HG03520 (cell line): ENCODE data around the gene DMP1.

ENCODE experiments used
- ATAC-seq: cut with Tn5 transposase; IDR thresholded peaks from one replicate; pipeline ENCODE4 v1.9.1; 2021; ENCODE audit warnings: mild to moderate bottlenecking, moderate library complexity; ENCODE audit not compliant: unreplicated experiment

Gene DMP1

GRCh38 chr4:87649980-87650379, at the start of gene DMP1:
DMP1 (plus strand) TSS chr4:87650280; CDS start chr4:87656493, 6,213 bp downstream.
- no peak for ATAC-seq

GRCh38 chr4:87601361-87601760, 48.7 kb upstream of the DMP1 start:
- ATAC-seq: no peak

- ATAC-seq: no peak
Observed at GRCh38 chr4:87608229-87608628, 41.9 kb upstream of the DMP1 start, which contains the start of gene DSPP. DSPP (plus strand) TSS chr4:87608529; CDS start chr4:87610909, 2,380 bp downstream.

GRCh38 chr4:87614292-87614890, 35.7 kb upstream of the DMP1 start:
- no peak for ATAC-seq

GRCh38 chr4:87616268-87616667, 33.8 kb upstream of the DMP1 start:
- ATAC-seq: no peak

- no peak for ATAC-seq
Observed at GRCh38 chr4:87620086-87620485, 30.0 kb upstream of the DMP1 start.

- ATAC-seq: no peak
Observed at GRCh38 chr4:87620491-87620890, 29.6 kb upstream of the DMP1 start.

- no peak for ATAC-seq
Observed at GRCh38 chr4:87622303-87622702, 27.8 kb upstream of the DMP1 start.

- ATAC-seq: peak; percentile 84
Observed at GRCh38 chr4:87624698-87625097, 25.4 kb upstream of the DMP1 start.

- ATAC-seq: no peak
Observed at GRCh38 chr4:87631668-87632067, 18.4 kb upstream of the DMP1 start.

- no peak for ATAC-seq
Observed at GRCh38 chr4:87632469-87632868, 17.6 kb upstream of the DMP1 start.

- ATAC-seq: no peak
Observed at GRCh38 chr4:87633243-87633642, 16.8 kb upstream of the DMP1 start.

GRCh38 chr4:87644286-87644685, 5.8 kb upstream of the DMP1 start:
- ATAC-seq: no peak

GRCh38 chr4:87650938-87651337, 858 bp downstream of the DMP1 start:
- no peak for ATAC-seq

GRCh38 chr4:87651941-87652340, 1.9 kb downstream of the DMP1 start:
- ATAC-seq: no peak

- no peak for ATAC-seq
Observed at GRCh38 chr4:87654487-87655044, 4.5 kb downstream of the DMP1 start.

- no peak for ATAC-seq
Observed at GRCh38 chr4:87657525-87657924, 7.4 kb downstream of the DMP1 start.

GRCh38 chr4:87659247-87659931, 9.3 kb downstream of the DMP1 start:
- ATAC-seq: no peak

- ATAC-seq: no peak
Observed at GRCh38 chr4:87662871-87663270, 12.8 kb downstream of the DMP1 start.

GRCh38 chr4:87669373-87669772, 19.3 kb downstream of the DMP1 start:
- ATAC-seq: no peak

GRCh38 chr4:87677731-87678130, 27.7 kb downstream of the DMP1 start:
- ATAC-seq: peak; percentile 71

GRCh38 chr4:87679449-87680169, 29.5 kb downstream of the DMP1 start:
- no peak for ATAC-seq
